ENCODE results near the gene RGS5.
"Not testable (repeated sequence)": the region's sequence is repeated elsewhere in the genome, so short reads cannot be mapped to it uniquely, and the experiment has no call there.

RGS5 gene

DNA sequence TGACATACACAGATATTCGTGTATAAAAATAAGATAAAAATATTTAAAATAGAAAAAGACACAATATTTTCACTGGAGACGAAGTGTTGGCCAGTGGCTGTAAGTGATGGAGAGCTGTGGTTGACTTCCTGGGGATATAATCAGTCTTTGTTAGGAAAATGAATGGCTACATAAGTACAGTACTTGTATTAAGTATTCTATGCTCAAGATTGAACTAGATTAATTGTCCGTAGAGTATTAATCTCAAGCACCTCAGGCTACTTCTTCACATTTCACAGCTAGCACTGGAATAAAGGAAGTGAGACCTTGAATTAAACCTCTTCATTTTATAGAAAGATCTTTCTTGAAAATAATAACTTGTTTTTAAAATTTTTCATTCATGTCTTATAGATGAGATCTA is 39.0 kb upstream of the RGS5 start:
- Histone ChIP-seq H3K79me1 (replicated peaks; ENCODE audit: low read length, poor library complexity, severe bottlenecking) (no peaks in the 10 kb centered on the region), H3K4me3 (ENCODE audit: insufficient read depth in 1 of 2, low read depth in 1 of 2, low read length in 2 of 2) (no peak overlapping the region), H2AK5ac (ENCODE audit: low read length, severe bottlenecking) (no peak overlapping the region), H3K4me2 (ENCODE audit: low read length, poor library complexity, severe bottlenecking) (no peak overlapping the region), H3K4me1 (ENCODE audit: control insufficient read depth, insufficient read depth, low read depth, low read length) (no peaks in the 10 kb centered on the region), H3K14ac (ENCODE audit: low read length in 2 of 2) (no peak overlapping the region), H2BK12ac (ENCODE audit: low read length in 2 of 2) (no peak overlapping the region), H3K27ac (ENCODE audit: low read length, poor library complexity, severe bottlenecking) (no peak overlapping the region), H2BK15ac (ENCODE audit: low read depth, poor library complexity, severe bottlenecking) (no peak overlapping the region), H3K36me3 (ENCODE audit: control insufficient read depth in 1 of 2, insufficient read depth in 2 of 2, low read depth in 1 of 2, low read length in 2 of 2) (no peaks in the 10 kb centered on the region), H3K9ac (ENCODE audit: low read length) (no peak overlapping the region), H3K9me3 (ENCODE audit: control insufficient read depth, low read length) (no peaks in the 10 kb centered on the region), H3K27me3 (ENCODE audit: control insufficient read depth in 1 of 2, insufficient read depth in 1 of 2, low read length in 2 of 2) (no peaks in the 10 kb centered on the region), H3K23ac (ENCODE audit: low read length in 2 of 2) (no peak overlapping the region), H3K18ac (ENCODE audit: low read depth in 1 of 2, low read length in 2 of 2) (no peak overlapping the region), H3K4ac (ENCODE audit: low read depth in 1 of 2, low read length in 2 of 2) (no peak overlapping the region), H2AFZ (ENCODE audit: low read depth, low read length) (no peak overlapping the region), H4K91ac (ENCODE audit: low read length) (no peak overlapping the region), H4K8ac (ENCODE audit: low read length) (no peak overlapping the region), H2BK5ac (ENCODE audit: low read depth, low read length, poor library complexity, severe bottlenecking) (no peak overlapping the region), H2BK120ac (ENCODE audit: low read depth, low read length) (no peak overlapping the region)
- DNase-seq: no peak
- WGBS: 73% methylated on average over 2 of the region's 3 CpGs

GRCh38 chr1:163240705-163241104 is 38.0 kb upstream of the RGS5 start:
- Histone ChIP-seq H2BK12ac (ENCODE audit: low read length in 2 of 2) (no peak overlapping the region), H2AK5ac (ENCODE audit: low read length, severe bottlenecking) (no peak overlapping the region), H3K9ac (ENCODE audit: low read length) (no peak overlapping the region), H3K4ac (ENCODE audit: low read depth in 1 of 2, low read length in 2 of 2) (no peak overlapping the region), H2BK120ac (ENCODE audit: low read depth, low read length) (no peak overlapping the region), H2BK5ac (ENCODE audit: low read depth, low read length, poor library complexity, severe bottlenecking) (no peak overlapping the region), H2AFZ (ENCODE audit: low read depth, low read length) (no peak overlapping the region), H3K23ac (ENCODE audit: low read length in 2 of 2) (no peak overlapping the region), H3K9me3 (ENCODE audit: control insufficient read depth, low read length) (no peaks in the 10 kb centered on the region), H2BK15ac (ENCODE audit: low read depth, poor library complexity, severe bottlenecking) (no peak overlapping the region), H3K4me1 (ENCODE audit: control insufficient read depth, insufficient read depth, low read depth, low read length) (no peaks in the 10 kb centered on the region), H3K79me1 (replicated peaks; ENCODE audit: low read length, poor library complexity, severe bottlenecking) (no peaks in the 10 kb centered on the region), H3K14ac (ENCODE audit: low read length in 2 of 2) (no peak overlapping the region), H4K8ac (ENCODE audit: low read length) (no peak overlapping the region), H3K27ac (ENCODE audit: low read length, poor library complexity, severe bottlenecking) (no peak overlapping the region), H3K27me3 (ENCODE audit: control insufficient read depth in 1 of 2, insufficient read depth in 1 of 2, low read length in 2 of 2) (no peaks in the 10 kb centered on the region), H4K91ac (ENCODE audit: low read length) (no peak overlapping the region), H3K36me3 (ENCODE audit: control insufficient read depth in 1 of 2, insufficient read depth in 2 of 2, low read depth in 1 of 2, low read length in 2 of 2) (no peaks in the 10 kb centered on the region), H3K4me2 (ENCODE audit: low read length, poor library complexity, severe bottlenecking) (no peak overlapping the region), H3K18ac (ENCODE audit: low read depth in 1 of 2, low read length in 2 of 2) (no peak overlapping the region), H3K4me3 (ENCODE audit: insufficient read depth in 1 of 2, low read depth in 1 of 2, low read length in 2 of 2) (no peak overlapping the region)
- DNase-seq: no peak
- 97% methylated on average over 3 of the region's 3 CpGs for WGBS

DNA sequence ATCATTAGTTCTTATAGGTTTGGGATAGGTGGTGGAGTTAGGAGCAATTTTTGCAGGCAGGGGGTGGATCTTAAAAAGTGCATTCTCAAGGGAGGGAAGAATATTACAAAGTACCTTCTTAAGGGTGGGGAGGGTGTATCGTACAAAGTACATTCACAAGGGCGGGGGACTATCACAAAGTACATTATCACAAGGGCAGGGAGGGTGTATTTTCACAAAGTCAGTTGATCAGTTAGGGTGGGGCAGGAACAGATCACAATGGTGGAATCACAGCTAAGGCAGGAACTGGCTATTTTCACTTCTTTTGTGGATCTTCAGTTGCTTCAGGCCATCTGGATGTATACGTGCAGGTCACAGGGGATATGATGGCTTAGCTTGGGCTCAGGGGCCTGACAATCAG is 30.9 kb upstream of the RGS5 start:
- not testable (repeated sequence) for H2BK120ac ChIP-seq (ENCODE audit: low read depth, low read length); H3K14ac ChIP-seq (ENCODE audit: low read length in 2 of 2); H4K8ac ChIP-seq (ENCODE audit: low read length); H2BK15ac ChIP-seq (ENCODE audit: low read depth, poor library complexity, severe bottlenecking); H3K79me1 ChIP-seq (replicated peaks; ENCODE audit: low read length, poor library complexity, severe bottlenecking); H3K27ac ChIP-seq (ENCODE audit: low read length, poor library complexity, severe bottlenecking); H3K27me3 ChIP-seq (ENCODE audit: control insufficient read depth in 1 of 2, insufficient read depth in 1 of 2, low read length in 2 of 2); H3K9me3 ChIP-seq (ENCODE audit: control insufficient read depth, low read length); H3K4me2 ChIP-seq (ENCODE audit: low read length, poor library complexity, severe bottlenecking); H3K18ac ChIP-seq (ENCODE audit: low read depth in 1 of 2, low read length in 2 of 2); H2AK5ac ChIP-seq (ENCODE audit: low read length, severe bottlenecking); DNase-seq; H3K4me3 ChIP-seq (ENCODE audit: insufficient read depth in 1 of 2, low read depth in 1 of 2, low read length in 2 of 2); H2BK5ac ChIP-seq (ENCODE audit: low read depth, low read length, poor library complexity, severe bottlenecking); H3K23ac ChIP-seq (ENCODE audit: low read length in 2 of 2); H4K91ac ChIP-seq (ENCODE audit: low read length); H3K4ac ChIP-seq (ENCODE audit: low read depth in 1 of 2, low read length in 2 of 2); H3K9ac ChIP-seq (ENCODE audit: low read length); H2AFZ ChIP-seq (ENCODE audit: low read depth, low read length); H2BK12ac ChIP-seq (ENCODE audit: low read length in 2 of 2); H3K36me3 ChIP-seq (ENCODE audit: control insufficient read depth in 1 of 2, insufficient read depth in 2 of 2, low read depth in 1 of 2, low read length in 2 of 2); H3K4me1 ChIP-seq (ENCODE audit: control insufficient read depth, insufficient read depth, low read depth, low read length)
- WGBS: 99% methylated on average over 3 of the region's 3 CpGs

DNA sequence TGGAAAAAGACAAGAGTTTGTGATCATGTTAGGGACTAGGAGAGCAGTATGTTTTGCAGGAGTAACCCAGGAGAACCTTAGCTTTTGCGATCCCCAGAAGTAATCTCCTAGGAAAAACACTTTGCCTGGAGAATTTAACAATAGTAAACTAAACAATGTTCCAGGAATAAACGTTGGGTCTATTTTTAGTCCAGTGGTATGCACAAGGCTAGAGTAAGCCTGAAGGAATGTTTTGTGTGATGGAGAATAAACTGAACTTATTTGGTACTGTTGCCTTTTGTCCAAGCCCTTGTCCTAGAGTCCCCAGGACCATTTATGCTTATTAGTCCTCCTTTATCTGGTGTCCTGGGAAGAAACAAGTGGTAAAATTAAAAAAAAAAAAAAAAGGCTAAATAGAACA is 28.7 kb upstream of the RGS5 start:
- H3K4me2 ChIP-seq (ENCODE audit: low read length, poor library complexity, severe bottlenecking): no peak overlapping the region
- H2BK12ac ChIP-seq (ENCODE audit: low read length in 2 of 2): no peak overlapping the region
- H3K27ac ChIP-seq (ENCODE audit: low read length, poor library complexity, severe bottlenecking): no peak overlapping the region
- no peak overlapping the region for H3K4me3 ChIP-seq (ENCODE audit: insufficient read depth in 1 of 2, low read depth in 1 of 2, low read length in 2 of 2)
- no peak overlapping the region for H2BK120ac ChIP-seq (ENCODE audit: low read depth, low read length)
- no peaks in the 10 kb centered on the region for H3K4me1 ChIP-seq (ENCODE audit: control insufficient read depth, insufficient read depth, low read depth, low read length)
- 0% methylated on average over 1 of the region's 2 CpGs for WGBS
- H3K27me3 ChIP-seq (ENCODE audit: control insufficient read depth in 1 of 2, insufficient read depth in 1 of 2, low read length in 2 of 2): no peaks in the 10 kb centered on the region
- H2AFZ ChIP-seq (ENCODE audit: low read depth, low read length): no peak overlapping the region
- H2AK5ac ChIP-seq (ENCODE audit: low read length, severe bottlenecking): no peak overlapping the region
- no peaks in the 10 kb centered on the region for H3K36me3 ChIP-seq (ENCODE audit: control insufficient read depth in 1 of 2, insufficient read depth in 2 of 2, low read depth in 1 of 2, low read length in 2 of 2)
- no peak overlapping the region for H4K91ac ChIP-seq (ENCODE audit: low read length)
- DNase-seq: peak; percentile 66
- no peaks in the 10 kb centered on the region for H3K79me1 ChIP-seq (replicated peaks; ENCODE audit: low read length, poor library complexity, severe bottlenecking)
- no peak overlapping the region for H2BK15ac ChIP-seq (ENCODE audit: low read depth, poor library complexity, severe bottlenecking)
- H3K9ac ChIP-seq (ENCODE audit: low read length): peak overlapping the region; percentile 34
- H3K9me3 ChIP-seq (ENCODE audit: control insufficient read depth, low read length): no peaks in the 10 kb centered on the region
- no peak overlapping the region for H4K8ac ChIP-seq (ENCODE audit: low read length)
- H3K18ac ChIP-seq (ENCODE audit: low read depth in 1 of 2, low read length in 2 of 2): no peak overlapping the region
- H3K4ac ChIP-seq (ENCODE audit: low read depth in 1 of 2, low read length in 2 of 2): no peak overlapping the region
- H2BK5ac ChIP-seq (ENCODE audit: low read depth, low read length, poor library complexity, severe bottlenecking): no peak overlapping the region
- no peak overlapping the region for H3K14ac ChIP-seq (ENCODE audit: low read length in 2 of 2)
- no peak overlapping the region for H3K23ac ChIP-seq (ENCODE audit: low read length in 2 of 2)

Measured in mesenchymal stem cell (in vitro differentiated cells and primary cell).